Astrocyte (in vitro differentiated cells and primary cell): ENCODE results near the gene SCYGR8.

Source experiments
- EZH2 ChIP-seq: IDR thresholded peaks from 2 replicates; pipeline ENCODE4 v1.6.1; 2012; ENCODE audit warnings: mild to moderate bottlenecking, low read length, inconsistent platforms; ENCODE audit not compliant: insufficient read depth
- TF ChIP-seq, protein P1 (sequence below): IDR thresholded peaks from 2 replicates; pipeline ENCODE4 v1.5.1; 2011; ENCODE audit warnings: low read depth, mild to moderate bottlenecking, inconsistent platforms, low read length, moderate library complexity; ENCODE audit not compliant: insufficient read depth

- TF ChIP-seq, protein P1, sequence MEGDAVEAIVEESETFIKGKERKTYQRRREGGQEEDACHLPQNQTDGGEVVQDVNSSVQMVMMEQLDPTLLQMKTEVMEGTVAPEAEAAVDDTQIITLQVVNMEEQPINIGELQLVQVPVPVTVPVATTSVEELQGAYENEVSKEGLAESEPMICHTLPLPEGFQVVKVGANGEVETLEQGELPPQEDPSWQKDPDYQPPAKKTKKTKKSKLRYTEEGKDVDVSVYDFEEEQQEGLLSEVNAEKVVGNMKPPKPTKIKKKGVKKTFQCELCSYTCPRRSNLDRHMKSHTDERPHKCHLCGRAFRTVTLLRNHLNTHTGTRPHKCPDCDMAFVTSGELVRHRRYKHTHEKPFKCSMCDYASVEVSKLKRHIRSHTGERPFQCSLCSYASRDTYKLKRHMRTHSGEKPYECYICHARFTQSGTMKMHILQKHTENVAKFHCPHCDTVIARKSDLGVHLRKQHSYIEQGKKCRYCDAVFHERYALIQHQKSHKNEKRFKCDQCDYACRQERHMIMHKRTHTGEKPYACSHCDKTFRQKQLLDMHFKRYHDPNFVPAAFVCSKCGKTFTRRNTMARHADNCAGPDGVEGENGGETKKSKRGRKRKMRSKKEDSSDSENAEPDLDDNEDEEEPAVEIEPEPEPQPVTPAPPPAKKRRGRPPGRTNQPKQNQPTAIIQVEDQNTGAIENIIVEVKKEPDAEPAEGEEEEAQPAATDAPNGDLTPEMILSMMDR, result no peak
- no peak for TF ChIP-seq EZH2
Observed at GRCh38 chr2:227706859-227707258, 38.8 kb upstream of the SCYGR8 start.
